Measurements from ENCODE around the gene CFAP221. TPM values are rescaled to one million over a fixed set of nuclear protein-coding genes. Genes with fewer than 3 reads are reported as not detected.

The CFAP221 gene
- polyA plus RNA-seq, 3 donors = 19.6 to 25.4 (median 22.9) TPM

GRCh38 chr2:119536211-119536610 lies 8.0 kb upstream of the CFAP221 start:
- no peak for DNase-seq (ENCODE audit: low read depth in 3 of 3, low spot score in 2 of 3)

DNA sequence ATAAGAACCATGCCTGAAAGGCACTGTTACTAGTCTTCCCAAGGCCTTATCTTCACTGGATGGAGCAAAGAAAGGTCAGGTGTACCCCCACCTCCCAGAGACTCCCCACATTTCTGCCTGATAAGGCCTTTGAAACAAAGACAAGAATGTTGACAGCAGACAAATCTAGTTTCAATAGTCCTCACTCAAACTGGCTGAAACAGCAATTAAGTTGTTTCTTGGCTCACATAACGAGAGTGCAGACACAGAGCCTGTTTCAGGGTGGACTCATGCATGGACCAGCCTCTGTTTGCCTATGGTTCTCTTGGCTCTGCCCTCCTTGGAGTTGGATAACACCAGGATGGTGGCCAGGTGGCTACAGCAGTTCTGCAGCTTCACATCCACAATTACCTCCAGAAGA lies 7.5 kb upstream of the CFAP221 start:
- no peak for DNase-seq (ENCODE audit: low read depth in 3 of 3, low spot score in 2 of 3)

DNA sequence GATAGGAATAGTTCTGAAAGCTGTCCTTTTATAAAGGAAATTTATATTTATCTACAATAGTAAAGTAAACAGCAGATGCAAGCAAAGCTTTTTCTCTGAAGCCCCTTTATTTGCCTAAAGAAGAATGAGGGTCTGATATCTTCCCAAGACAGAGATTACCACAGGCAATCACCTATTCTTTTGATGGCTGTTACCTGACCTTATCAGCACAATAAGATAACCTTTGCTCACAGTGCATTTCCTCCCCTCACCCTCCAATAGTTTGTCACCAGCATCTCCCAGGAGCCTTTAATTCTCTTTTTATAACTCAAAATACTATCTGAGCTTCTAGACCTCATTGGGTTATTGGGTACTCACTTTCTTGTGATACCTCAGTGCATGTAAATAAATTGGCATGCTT lies 6.5 kb upstream of the CFAP221 start:
- no peak for DNase-seq (ENCODE audit: low read depth in 3 of 3, low spot score in 2 of 3)

- DNase-seq (ENCODE audit: low read depth in 3 of 3, low spot score in 2 of 3) = no peak
Measured at GRCh38 chr2:119541476-119541875, 2.8 kb upstream of the CFAP221 start.

- DNase-seq (ENCODE audit: low read depth in 3 of 3, low spot score in 2 of 3) = no peak
Measured at GRCh38 chr2:119544939-119545475, 758 bp downstream of the CFAP221 start.

DNA sequence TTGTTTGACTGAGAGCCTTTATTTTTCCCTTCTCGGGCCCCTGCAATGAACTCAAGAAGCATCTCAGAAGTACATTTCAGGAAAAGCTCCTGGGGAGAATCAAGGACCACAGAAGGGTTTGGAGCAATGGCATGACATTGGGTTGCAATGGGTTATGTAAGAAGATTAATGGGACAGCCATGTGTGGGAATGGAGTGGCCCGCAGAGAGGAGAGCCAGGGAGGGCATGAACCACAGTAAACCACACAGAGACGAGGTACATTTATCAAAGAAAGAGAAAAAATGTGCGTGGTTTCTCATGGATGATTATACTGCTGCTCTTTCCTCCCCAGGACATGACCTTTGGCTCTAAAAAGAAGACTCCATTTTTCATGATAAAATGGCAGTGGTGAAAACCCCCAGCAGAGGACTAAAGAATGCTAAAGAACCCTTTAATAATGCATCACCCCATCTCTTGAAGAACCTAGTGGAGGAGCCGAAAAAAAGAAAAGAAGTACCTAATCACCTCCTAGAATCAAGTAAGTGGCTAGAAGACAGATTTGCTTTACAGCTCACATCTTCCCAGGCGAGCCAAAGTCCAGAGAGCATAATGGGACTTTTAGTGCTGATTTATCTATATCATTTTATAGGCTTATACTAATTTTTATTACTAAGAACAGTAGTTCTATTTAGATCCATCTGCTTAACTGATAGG lies 1.7 kb downstream of the CFAP221 start:
- no peak for DNase-seq (ENCODE audit: low read depth in 3 of 3, low spot score in 2 of 3)

DNA sequence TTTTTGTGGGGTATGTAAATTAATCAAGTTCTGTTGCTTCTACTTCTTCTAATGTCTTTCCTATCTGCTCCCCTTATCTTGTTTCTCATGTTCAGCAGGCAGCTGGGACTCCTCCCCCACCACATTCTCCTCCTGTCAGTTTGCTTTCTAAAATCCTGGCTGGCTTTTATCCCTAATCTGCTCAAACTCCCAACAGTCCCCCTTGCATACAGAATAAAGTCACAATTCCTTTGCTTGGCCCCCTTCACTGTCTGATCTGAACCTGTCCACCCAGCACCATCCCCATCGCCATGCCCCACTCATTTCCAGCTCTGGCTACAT lies 2.2 kb downstream of the CFAP221 start:
- no peak for DNase-seq (ENCODE audit: low read depth in 3 of 3, low spot score in 2 of 3)

GRCh38 chr2:119548516-119549120 lies 4.4 kb downstream of the CFAP221 start:
- no peak for DNase-seq (ENCODE audit: low read depth in 3 of 3, low spot score in 2 of 3)

DNA sequence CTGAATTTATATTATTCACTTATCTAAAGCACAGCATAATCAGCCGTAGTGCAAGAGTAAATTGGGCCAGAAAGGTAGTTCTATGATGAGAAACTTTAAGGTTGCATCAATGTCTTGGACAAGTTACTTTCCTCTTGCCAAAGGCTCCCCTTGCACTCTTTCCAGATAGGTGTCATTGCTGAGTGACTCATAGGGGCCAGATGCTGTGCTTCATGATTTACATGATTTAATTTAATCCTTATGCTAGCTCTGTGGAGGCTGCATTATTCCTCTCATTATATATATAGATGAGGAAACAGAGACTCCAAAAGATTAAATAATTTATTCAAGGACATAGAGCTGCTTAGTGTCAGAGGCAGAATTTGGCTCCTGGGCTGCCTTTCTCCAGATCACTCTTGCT lies 5.0 kb downstream of the CFAP221 start:
- no peak for DNase-seq (ENCODE audit: low read depth in 3 of 3, low spot score in 2 of 3)

DNA sequence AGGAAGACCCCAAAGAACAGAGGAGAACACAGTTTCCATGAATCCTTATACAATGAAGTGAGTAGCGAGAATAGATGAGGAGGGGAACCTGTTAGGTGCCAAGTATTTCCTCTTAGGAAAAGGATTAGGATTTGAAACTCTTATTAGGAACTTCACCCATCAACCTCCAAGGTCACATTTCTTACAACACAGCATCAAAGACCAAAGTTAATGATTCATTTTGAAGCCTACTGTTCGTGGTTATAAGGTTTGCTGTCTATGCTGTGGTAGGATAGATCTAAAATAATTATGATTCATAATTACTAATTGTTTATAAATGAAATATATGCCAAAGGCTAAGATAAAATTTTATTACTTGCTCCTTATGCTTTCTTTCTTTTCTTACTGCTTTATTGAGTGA lies 6.1 kb downstream of the CFAP221 start:
- DNase-seq (ENCODE audit: low read depth in 3 of 3, low spot score in 2 of 3) = no peak

- DNase-seq (ENCODE audit: low read depth in 3 of 3, low spot score in 2 of 3) = no peak
Measured at GRCh38 chr2:119550856-119551255, 6.6 kb downstream of the CFAP221 start.

- DNase-seq (ENCODE audit: low read depth in 3 of 3, low spot score in 2 of 3) = no peak
Measured at GRCh38 chr2:119552902-119553301, 8.7 kb downstream of the CFAP221 start.

- no peak for DNase-seq (ENCODE audit: low read depth in 3 of 3, low spot score in 2 of 3)
Measured at GRCh38 chr2:119553687-119554344, 9.6 kb downstream of the CFAP221 start.

DNA sequence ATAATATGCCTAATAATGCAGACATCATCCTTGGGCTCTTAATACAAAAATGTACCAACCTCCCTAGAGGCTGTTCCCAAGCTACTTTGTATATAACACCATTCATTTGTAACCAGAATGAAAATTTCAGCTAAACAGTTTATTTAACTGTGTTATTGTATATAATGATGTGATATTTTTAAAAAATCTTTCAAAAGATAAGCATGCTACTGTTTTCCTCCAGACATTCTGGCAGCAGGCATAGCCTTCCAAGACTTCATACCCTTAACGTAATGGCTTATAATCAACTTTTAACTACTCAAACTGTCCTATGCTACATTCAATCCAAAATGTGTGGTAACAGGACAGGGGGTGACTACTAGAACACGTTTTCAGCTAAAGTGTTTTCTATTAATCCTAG lies 21.2 kb downstream of the CFAP221 start:
- no peak for DNase-seq (ENCODE audit: low read depth in 3 of 3, low spot score in 2 of 3)

- DNase-seq (ENCODE audit: low read depth in 3 of 3, low spot score in 2 of 3) = no peak
Measured at GRCh38 chr2:119567292-119567691, 23.0 kb downstream of the CFAP221 start.

DNA sequence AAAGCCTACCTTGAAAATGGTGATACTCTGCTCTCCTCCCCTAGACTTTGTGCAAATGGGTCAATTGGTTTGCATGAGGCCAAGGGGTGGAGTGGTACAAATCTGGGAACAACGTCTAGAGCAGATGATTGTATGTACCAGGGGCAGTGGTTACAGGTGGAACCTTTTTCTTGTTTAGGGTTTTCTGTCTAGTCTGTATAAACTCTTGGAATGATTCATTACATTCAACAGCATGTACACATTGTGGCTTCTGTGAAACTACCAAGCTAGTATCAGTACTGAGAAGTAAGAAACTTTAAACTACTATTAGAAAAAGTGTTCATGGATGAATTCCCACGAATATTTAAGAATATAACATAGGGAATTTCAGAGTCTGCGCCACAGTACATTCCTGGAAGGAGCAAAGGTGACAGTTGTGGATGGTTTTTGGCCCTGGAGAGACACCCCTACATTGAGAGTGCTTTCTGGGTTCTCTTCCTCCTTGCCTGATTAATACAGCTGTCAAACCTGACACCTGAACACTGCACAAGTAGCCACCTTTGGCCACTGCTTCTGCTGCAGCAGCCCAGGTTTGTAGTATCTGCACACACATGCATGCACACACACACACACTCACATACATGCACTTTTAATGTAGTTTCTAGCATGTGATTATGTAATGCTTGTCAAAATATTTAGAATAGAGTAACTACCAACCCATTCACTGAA lies 30.0 kb downstream of the CFAP221 start:
- no peak for DNase-seq (ENCODE audit: low read depth in 3 of 3, low spot score in 2 of 3)

DNA sequence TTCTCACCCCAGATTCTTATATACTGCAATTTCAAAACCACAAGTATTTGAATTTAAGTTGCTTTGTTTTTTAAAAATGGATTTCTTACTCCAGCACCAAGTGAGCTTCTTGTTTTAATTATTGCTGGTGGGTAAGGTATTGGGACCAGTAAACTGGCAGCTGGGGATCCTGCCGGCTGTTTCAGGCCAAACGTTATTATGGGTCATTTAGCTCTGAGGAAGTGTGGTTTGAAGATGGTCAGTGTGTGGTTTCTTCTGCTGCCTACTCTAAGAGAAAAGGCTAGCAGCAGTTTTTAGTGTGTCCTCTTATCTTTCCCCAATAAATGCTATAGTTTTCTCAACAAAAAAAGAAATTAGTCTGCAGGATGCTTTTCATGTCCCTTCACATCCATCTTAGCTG lies 30.6 kb downstream of the CFAP221 start:
- no peak for DNase-seq (ENCODE audit: low read depth in 3 of 3, low spot score in 2 of 3)

GRCh38 chr2:119575439-119575838 lies 31.2 kb downstream of the CFAP221 start:
- no peak for DNase-seq (ENCODE audit: low read depth in 3 of 3, low spot score in 2 of 3)

DNA sequence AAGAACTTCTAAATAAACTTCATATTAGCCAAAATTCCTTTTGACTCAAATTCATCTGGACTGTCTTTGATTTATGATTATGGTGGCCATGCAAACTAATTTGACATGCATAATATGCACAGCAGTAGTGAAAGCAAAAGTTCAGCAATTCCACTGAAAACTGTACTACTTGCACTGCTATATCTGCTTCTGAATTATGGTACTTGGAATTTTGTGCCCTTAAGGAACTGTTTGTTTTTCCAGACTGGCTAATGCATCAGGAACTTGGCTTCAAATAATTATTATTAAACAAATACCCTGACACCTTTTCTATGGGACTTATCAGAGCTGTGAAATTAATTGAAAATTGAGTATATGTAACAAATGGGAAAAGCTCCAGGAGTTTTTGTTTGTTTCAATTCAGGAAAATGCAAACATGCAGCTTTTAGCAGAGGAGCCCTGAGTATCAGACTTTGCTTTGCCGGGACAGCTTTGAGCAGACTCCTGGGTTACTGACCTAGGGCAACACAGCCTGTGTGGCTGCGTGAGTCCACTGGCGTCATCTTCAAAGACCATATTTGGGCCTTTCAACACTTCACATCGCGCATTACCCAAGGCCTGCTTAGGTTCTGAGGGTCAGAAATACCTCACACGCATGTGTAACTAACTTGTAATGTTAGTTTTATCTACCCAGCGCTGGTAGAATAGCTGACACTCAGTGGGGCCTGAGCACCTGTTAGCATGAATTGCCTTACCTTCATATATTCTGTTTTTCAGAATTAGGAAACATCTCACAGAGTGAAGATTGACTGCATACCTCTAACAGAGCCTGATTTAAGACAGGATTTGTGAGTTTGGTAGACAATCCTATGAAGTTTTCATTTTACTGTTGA lies 35.4 kb downstream of the CFAP221 start:
- DNase-seq (ENCODE audit: low read depth in 3 of 3, low spot score in 2 of 3) = no peak

GRCh38 chr2:119580550-119581072 lies 36.4 kb downstream of the CFAP221 start:
- DNase-seq (ENCODE audit: low read depth in 3 of 3, low spot score in 2 of 3) = no peak
